Measurements from ENCODE around the gene PLGRKT. TPM values are rescaled to one million over a fixed set of nuclear protein-coding genes. Genes with fewer than 3 reads are reported as not detected.

PLGRKT gene
- total RNA-seq, 1 experiment from 2014 or later: 22.0 TPM

DNA sequence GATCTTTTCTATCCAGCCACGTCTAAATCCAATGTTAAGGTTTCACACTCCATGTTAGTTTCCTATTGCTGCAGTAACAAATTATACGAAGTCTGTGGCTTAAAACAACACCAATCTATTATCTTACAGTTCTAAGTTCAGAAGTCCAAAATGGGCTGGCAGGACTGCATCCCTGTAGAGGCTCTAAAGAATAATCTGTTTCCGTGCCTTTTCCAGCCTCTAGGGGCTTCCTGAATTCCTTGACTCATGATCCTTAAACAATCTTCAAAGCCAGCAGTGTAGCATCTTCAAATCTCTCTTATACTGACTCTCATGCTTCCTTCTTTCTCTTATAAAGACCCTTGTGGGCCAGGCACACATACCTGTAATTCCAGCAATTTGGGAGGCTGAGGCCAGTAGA is 6.8 kb downstream of the PLGRKT start:
- no peak overlapping the region for H3K27ac ChIP-seq
- POLR2A ChIA-PET (ENCODE audit: unreplicated experiment): no interaction called here

DNA sequence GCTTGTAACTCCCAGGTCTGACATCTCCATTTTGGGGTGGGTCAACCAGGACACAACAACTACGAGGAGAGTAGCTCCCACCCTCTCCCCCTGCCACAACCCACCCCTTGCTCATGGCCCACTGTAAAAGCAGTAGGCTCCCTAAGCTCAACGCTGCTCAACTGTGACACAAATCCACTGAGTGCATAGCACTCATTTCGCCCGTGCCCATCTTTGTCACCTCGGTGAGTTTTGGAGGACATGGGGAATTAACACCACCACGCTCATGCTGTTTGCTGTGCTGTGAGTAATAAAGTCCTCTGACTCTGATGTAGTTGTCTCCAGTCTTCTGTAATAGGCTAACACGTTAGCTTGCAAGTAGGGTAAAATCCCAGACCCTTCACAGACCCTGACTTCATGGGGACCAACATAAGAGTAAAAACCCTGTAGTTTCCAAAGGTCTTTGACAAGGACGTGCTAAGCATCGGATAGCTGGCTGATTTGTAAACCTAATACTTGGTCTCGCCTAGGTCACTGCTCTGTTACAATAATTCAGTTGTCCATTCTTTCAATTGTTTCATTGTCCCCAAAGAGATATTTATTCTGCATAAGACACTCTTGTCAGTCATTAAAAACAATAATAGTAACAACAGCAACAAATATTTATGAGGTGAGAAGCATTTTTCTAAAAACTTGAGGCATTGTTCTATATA is 7.7 kb downstream of the PLGRKT start:
- H3K4me1 ChIP-seq (replicated peaks; ENCODE audit: insufficient read depth): no peaks in the 10 kb centered on the region
- TF ChIP-seq, protein P1, sequence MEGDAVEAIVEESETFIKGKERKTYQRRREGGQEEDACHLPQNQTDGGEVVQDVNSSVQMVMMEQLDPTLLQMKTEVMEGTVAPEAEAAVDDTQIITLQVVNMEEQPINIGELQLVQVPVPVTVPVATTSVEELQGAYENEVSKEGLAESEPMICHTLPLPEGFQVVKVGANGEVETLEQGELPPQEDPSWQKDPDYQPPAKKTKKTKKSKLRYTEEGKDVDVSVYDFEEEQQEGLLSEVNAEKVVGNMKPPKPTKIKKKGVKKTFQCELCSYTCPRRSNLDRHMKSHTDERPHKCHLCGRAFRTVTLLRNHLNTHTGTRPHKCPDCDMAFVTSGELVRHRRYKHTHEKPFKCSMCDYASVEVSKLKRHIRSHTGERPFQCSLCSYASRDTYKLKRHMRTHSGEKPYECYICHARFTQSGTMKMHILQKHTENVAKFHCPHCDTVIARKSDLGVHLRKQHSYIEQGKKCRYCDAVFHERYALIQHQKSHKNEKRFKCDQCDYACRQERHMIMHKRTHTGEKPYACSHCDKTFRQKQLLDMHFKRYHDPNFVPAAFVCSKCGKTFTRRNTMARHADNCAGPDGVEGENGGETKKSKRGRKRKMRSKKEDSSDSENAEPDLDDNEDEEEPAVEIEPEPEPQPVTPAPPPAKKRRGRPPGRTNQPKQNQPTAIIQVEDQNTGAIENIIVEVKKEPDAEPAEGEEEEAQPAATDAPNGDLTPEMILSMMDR (conservative IDR thresholded peaks at IDR 0.05): no peak
- TF ChIP-seq EZH2 (IDR thresholded peaks at IDR 0.05; ENCODE audit: low read depth): no peak
- H4K20me1 ChIP-seq (ENCODE audit: insufficient read depth): no peaks in the 10 kb centered on the region
- no TSS peak for BruUV-seq (replicated peaks)
- no peak overlapping the region for H3K4me3 ChIP-seq
- no peaks in the 10 kb centered on the region for H3F3A ChIP-seq (ENCODE audit: insufficient read depth, low read depth)
- ChIA-PET CTCF (interaction anchor here (0.6 kb wide), 1 partner anchor 168 kb away, joined by 3 read pairs; no protein-coding TSS in a partner anchor), POLR2A (ENCODE audit: unreplicated experiment) (no interaction called here)
- no peak for DNase-seq
- H3K79me2 ChIP-seq (ENCODE audit: low read depth): no peaks in the 10 kb centered on the region
- no peaks in the 10 kb centered on the region for H3K9me2 ChIP-seq (ENCODE audit: insufficient read depth)
- intact Hi-C loops (cut with micrococcal nuclease; ENCODE audit: unreplicated experiment): loop anchor here (10.0 kb wide), 1 partner anchor 445 kb away; the partner anchor contains the start of gene JAK2
- no peak overlapping the region for H3K27ac ChIP-seq
- H2AFZ ChIP-seq: no peak overlapping the region
- H3K36me3 ChIP-seq (ENCODE audit: low read depth): no peaks in the 10 kb centered on the region
- no peak overlapping the region for H3K4me2 ChIP-seq
- H3K27me3 ChIP-seq (ENCODE audit: insufficient read depth, low read depth): no peaks in the 10 kb centered on the region
- H3K9me3 ChIP-seq (ENCODE audit: insufficient read depth, low read depth): no peaks in the 10 kb centered on the region

More for the DNA sequence above, 6.8 kb downstream of the PLGRKT start:
- no peaks in the 10 kb centered on the region for H3K79me2 ChIP-seq (ENCODE audit: low read depth)
- H2AFZ ChIP-seq: no peak overlapping the region
- H3F3A ChIP-seq (ENCODE audit: insufficient read depth, low read depth): peaks cover 6% of the 10 kb centered on the region; the same call in 1 of the 2 replicates
- peaks cover 6% of the 10 kb centered on the region for H3K4me1 ChIP-seq (replicated peaks; ENCODE audit: insufficient read depth)
- H3K27me3 ChIP-seq (ENCODE audit: insufficient read depth, low read depth): no peaks in the 10 kb centered on the region
- no peaks in the 10 kb centered on the region for H4K20me1 ChIP-seq (ENCODE audit: insufficient read depth)
- H3K4me2 ChIP-seq: no peak overlapping the region
- BruUV-seq (replicated peaks): no TSS peak
- H3K9me2 ChIP-seq (ENCODE audit: insufficient read depth): no peaks in the 10 kb centered on the region
- no peaks in the 10 kb centered on the region for H3K36me3 ChIP-seq (ENCODE audit: low read depth)
- H3K9me3 ChIP-seq (ENCODE audit: insufficient read depth, low read depth): no peaks in the 10 kb centered on the region
- H3K4me3 ChIP-seq: no peak overlapping the region
- no peak for DNase-seq
- intact Hi-C loops (cut with micrococcal nuclease; ENCODE audit: unreplicated experiment): loop anchor here (10.0 kb wide), 1 partner anchor 446 kb away; the partner anchor contains the start of gene JAK2
- no peak for TF ChIP-seq EZH2 (IDR thresholded peaks at IDR 0.05; ENCODE audit: low read depth)
- TF ChIP-seq, protein P1 (conservative IDR thresholded peaks at IDR 0.05): no peak
- CTCF ChIA-PET: no interaction called here

DNA sequence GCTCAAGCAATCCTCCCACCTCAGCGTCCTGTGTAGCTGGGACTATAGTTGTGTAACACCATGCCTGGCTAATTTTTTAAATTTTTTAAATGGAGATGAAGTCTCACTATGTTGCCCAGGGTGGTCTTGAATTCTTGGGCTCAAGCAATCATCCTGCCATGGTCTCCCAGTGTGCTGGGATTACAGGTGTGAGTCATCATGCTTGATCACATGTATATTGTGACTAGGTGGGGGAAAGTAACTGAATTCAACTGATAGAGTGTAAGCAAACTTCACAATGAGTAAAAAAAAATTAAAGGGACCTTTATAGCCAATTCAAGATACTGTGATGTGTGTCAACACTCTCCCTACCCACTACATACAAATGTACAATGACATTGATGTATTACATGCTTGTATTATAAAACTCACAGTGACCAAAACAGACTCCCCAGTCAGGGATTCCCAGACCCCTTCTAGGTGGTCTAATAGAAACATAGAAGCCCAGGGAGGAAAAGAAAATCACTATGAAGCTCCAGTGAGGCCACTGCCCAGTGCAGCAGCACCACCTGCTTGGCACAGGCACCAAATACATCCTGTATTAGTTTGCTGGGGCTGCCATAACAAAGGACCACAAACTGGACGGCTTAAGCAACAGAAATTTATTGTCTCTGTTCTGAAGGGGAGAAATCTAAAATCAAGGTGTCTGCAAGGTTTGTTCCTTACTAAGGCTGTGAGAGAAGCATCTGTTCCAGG is 8.8 kb downstream of the PLGRKT start:
- no peak overlapping the region for H2AFZ ChIP-seq
- BruUV-seq (replicated peaks): no TSS peak
- H3K36me3 ChIP-seq (ENCODE audit: low read depth): no peaks in the 10 kb centered on the region
- no peak overlapping the region for H3K27ac ChIP-seq
- no peak for DNase-seq
- ChIA-PET POLR2A (ENCODE audit: unreplicated experiment) (no interaction called here), CTCF (no interaction called here)
- no peaks in the 10 kb centered on the region for H3K4me1 ChIP-seq (replicated peaks; ENCODE audit: insufficient read depth)
- intact Hi-C loops (cut with micrococcal nuclease; ENCODE audit: unreplicated experiment): no loop called here
- H3K27me3 ChIP-seq (ENCODE audit: insufficient read depth, low read depth): no peaks in the 10 kb centered on the region
- no peak overlapping the region for H3K4me3 ChIP-seq
- no peaks in the 10 kb centered on the region for H3K9me2 ChIP-seq (ENCODE audit: insufficient read depth)
- TF ChIP-seq, protein P1 (conservative IDR thresholded peaks at IDR 0.05): no peak
- no peak for TF ChIP-seq EZH2 (IDR thresholded peaks at IDR 0.05; ENCODE audit: low read depth)
- H4K20me1 ChIP-seq (ENCODE audit: insufficient read depth): no peaks in the 10 kb centered on the region
- no peak overlapping the region for H3K4me2 ChIP-seq
- no peaks in the 10 kb centered on the region for H3K9me3 ChIP-seq (ENCODE audit: insufficient read depth, low read depth)
- no peaks in the 10 kb centered on the region for H3K79me2 ChIP-seq (ENCODE audit: low read depth)
- H3F3A ChIP-seq (ENCODE audit: insufficient read depth, low read depth): no peaks in the 10 kb centered on the region

Measured in PC-9 (cell line).